Measurements from ENCODE around the gene SND1.

GRCh38 chr7:127892488-127893314 is 240.7 kb downstream of the SND1 start:
- TF ChIP-seq GATA2 (IDR thresholded peaks at IDR 0.05; ENCODE audit: insufficient read depth, insufficient read length, low read depth, low read length) (no peak), POLR2AphosphoS5 (IDR thresholded peaks at IDR 0.05; ENCODE audit: insufficient read depth, low read depth, low read length) (no peak)
- TF ChIP-seq, protein P1, sequence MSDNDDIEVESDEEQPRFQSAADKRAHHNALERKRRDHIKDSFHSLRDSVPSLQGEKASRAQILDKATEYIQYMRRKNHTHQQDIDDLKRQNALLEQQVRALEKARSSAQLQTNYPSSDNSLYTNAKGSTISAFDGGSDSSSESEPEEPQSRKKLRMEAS (IDR thresholded peaks at IDR 0.05; ENCODE audit: insufficient read depth, insufficient read length) = no peak
- TF ChIP-seq, protein P2, sequence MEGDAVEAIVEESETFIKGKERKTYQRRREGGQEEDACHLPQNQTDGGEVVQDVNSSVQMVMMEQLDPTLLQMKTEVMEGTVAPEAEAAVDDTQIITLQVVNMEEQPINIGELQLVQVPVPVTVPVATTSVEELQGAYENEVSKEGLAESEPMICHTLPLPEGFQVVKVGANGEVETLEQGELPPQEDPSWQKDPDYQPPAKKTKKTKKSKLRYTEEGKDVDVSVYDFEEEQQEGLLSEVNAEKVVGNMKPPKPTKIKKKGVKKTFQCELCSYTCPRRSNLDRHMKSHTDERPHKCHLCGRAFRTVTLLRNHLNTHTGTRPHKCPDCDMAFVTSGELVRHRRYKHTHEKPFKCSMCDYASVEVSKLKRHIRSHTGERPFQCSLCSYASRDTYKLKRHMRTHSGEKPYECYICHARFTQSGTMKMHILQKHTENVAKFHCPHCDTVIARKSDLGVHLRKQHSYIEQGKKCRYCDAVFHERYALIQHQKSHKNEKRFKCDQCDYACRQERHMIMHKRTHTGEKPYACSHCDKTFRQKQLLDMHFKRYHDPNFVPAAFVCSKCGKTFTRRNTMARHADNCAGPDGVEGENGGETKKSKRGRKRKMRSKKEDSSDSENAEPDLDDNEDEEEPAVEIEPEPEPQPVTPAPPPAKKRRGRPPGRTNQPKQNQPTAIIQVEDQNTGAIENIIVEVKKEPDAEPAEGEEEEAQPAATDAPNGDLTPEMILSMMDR (IDR thresholded peaks at IDR 0.05; ENCODE audit: extremely low read depth in 1 of 2, insufficient read depth in 1 of 2, low read depth in 1 of 2, low read length in 2 of 2) = no peak

Measured in endothelial cell of umbilical vein (primary cell).